ENCODE data around the gene SH2D1B.

The SH2D1B gene

GRCh38 chr1:162397943-162398560, 13.9 kb downstream of the SH2D1B start:
- DNase-seq: no peak

- no peak for DNase-seq
These were observed 14.9 kb downstream of the SH2D1B start for GRCh38 chr1:162397039-162397448.

GRCh38 chr1:162396201-162396906, 15.6 kb downstream of the SH2D1B start:
- DNase-seq: no peak

GRCh38 chr1:162391790-162392563, 20.0 kb downstream of the SH2D1B start:
- DNase-seq: no peak

GRCh38 chr1:162390396-162391185, 21.3 kb downstream of the SH2D1B start:
- no peak for DNase-seq

GRCh38 chr1:162389971-162390370, 22.0 kb downstream of the SH2D1B start:
- DNase-seq: no peak

GRCh38 chr1:162389021-162389818, 22.7 kb downstream of the SH2D1B start:
- no peak for DNase-seq

GRCh38 chr1:162388615-162389014, 23.3 kb downstream of the SH2D1B start:
- no peak for DNase-seq

GRCh38 chr1:162388083-162388594, 23.8 kb downstream of the SH2D1B start:
- no peak for DNase-seq

GRCh38 chr1:162387226-162388082, 24.5 kb downstream of the SH2D1B start:
- no peak for DNase-seq

GRCh38 chr1:162386292-162387225, 25.4 kb downstream of the SH2D1B start:
- DNase-seq: no peak

GRCh38 chr1:162385702-162386101, 26.2 kb downstream of the SH2D1B start:
- no peak for DNase-seq

GRCh38 chr1:162385280-162385623, 26.7 kb downstream of the SH2D1B start:
- no peak for DNase-seq

- no peak for DNase-seq
These were observed 27.2 kb downstream of the SH2D1B start for GRCh38 chr1:162384601-162385279.

- DNase-seq: no peak
These were observed 27.8 kb downstream of the SH2D1B start for GRCh38 chr1:162384116-162384515.

- DNase-seq: no peak
These were observed 28.4 kb downstream of the SH2D1B start for GRCh38 chr1:162383516-162383915.

- no peak for DNase-seq
These were observed 28.8 kb downstream of the SH2D1B start for GRCh38 chr1:162383091-162383490.

- no peak for DNase-seq
These were observed 29.8 kb downstream of the SH2D1B start for GRCh38 chr1:162381941-162382750.
